ENCODE data around the gene XPO4. TPM values are rescaled to one million over a fixed set of nuclear protein-coding genes. Genes with fewer than 3 reads are reported as not detected.
"Not testable (repeated sequence)": the region's sequence is repeated elsewhere in the genome, so short reads cannot be mapped to it uniquely, and the experiment has no call there.

Gene XPO4
- total RNA-seq (2021; ENCODE audit: unreplicated experiment) (16.2 TPM), Bru-seq, nascent RNA (percentile 83 among the genes with signal in this experiment), BruChase-seq, experiment 1, labeled RNA remaining after a 2-hour chase (percentile 78 among the genes with signal in this experiment), BruChase-seq, experiment 2, labeled RNA remaining after a 6-hour chase (percentile 80 among the genes with signal in this experiment)
- polyA plus RNA-seq (2012; ENCODE audit: insufficient read length), result 3.3 TPM
- long read RNA-seq, full-length matches to known transcripts, result 9 of 19 reads
- long read RNA-seq, partial matches to known transcripts, result 2 of 19 reads
- long read RNA-seq, other reads (novel, unspliced or antisense), result 8 of 19 reads

DNA sequence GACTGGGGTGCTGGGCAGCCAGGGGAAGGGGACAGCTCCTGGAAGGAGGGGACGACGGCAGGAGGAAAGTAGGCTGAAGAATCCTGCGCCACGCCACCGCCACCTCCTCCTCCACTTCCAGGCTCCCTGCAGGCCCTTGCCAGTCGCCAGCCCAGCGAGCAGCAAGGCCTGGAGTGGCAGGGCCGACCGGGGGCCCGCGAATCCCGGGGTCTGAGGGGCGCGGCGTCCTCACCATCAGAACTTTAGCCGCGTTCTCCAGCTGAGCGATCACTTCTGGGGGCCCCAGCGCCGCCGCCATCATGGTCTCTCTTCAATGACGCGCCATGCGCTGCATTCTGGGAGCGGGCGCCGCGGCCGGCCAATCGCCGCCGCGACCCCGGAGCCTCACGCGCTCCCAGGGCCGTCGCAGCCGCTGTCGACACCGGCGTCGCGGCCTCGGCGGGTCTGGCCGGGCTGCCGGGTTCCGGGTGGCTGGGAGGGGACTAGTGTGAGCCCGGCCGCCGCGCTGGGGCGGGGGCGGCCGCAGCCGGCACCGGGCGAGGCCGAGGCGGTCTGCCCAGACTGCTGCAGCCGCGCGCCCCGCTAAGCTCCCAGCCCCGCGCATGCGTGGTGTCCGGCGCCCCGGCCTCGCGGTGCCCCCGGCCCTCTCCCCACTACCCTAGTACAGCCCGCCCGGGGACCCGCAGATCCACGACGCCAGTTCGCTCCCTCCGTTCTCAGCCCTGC lies at the start of gene XPO4:
Gene XPO4, minus strand, starts transcription at position 309 of the 726 bp plus-strand sequence. Its CDS starts 8 bp downstream, at position 301.
- H3K4me1 ChIP-seq (ENCODE audit: control insufficient read depth, insufficient read depth, low read length), result peaks cover 9% of the 10 kb centered on the region; the same call in 1 of the 2 replicates
- peak within 1 kb of the TSS; percentile 82 to 93 for H3K4me3 ChIP-seq (ENCODE audit: low read depth in 2 of 2, low read length in 2 of 2)
- TF ChIP-seq SIN3A (IDR thresholded peaks at IDR 0.05; ENCODE audit: borderline replicate concordance, insufficient read depth, low read depth, low read length), result no peak; the same call in 1 of the 2 replicates
- TF ChIP-seq POLR2AphosphoS5 (IDR thresholded peaks at IDR 0.05; ENCODE audit: low read depth, low read length), result peak; percentile 75
- BruUV-seq (replicated peaks), result no TSS peak
- DNase-seq (ENCODE audit: low read depth, low spot score) (no peak), ATAC-seq (peak; percentile 97)
- no peaks in the 10 kb centered on the region for H3K27me3 ChIP-seq (ENCODE audit: control insufficient read depth, insufficient read depth, low read length)
- H3K9me3 ChIP-seq (ENCODE audit: control insufficient read depth, insufficient read depth, low read depth, low read length), result no peaks in the 10 kb centered on the region
- ChIA-PET POLR2A (interaction anchor here (0.6 kb wide), 1 partner anchor 155 kb away, joined by 6 read pairs; no protein-coding TSS in a partner anchor), CTCF (no interaction called here)
- in situ Hi-C loops (cut with HindIII; ENCODE audit: low pct_unique_long_range_greater_than_20kb, low sequenced_read_pairs) (no loop called here), intact Hi-C loops (cut with micrococcal nuclease; ENCODE audit: unreplicated experiment) (no loop called here)
- peak within 1 kb of the TSS; percentile 83 for H3K27ac ChIP-seq (ENCODE audit: low read length)
- peaks cover 2% of the 10 kb centered on the region; the same call in 1 of the 2 replicates for H3K36me3 ChIP-seq (ENCODE audit: control insufficient read depth, insufficient read depth, low read length)

DNA sequence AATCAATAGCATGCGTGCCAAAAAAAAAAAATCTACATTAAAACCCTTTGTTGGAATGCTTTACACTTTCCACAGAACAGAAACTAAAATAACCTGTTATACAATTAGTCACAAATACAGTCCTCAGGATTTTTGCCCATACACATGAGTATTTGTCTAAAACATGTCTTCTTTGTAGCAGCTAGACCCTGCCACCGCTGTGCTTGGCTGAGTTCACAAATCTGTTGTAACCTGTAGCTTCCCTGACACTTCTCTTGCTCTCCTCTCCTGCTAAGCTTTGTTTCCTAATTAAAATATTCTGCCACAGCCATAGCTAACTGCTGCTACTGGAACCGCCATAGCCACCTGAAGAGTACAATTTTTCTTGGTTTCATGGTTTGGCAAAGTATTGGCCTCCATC lies 45.5 kb upstream of the XPO4 start:
- H3K36me3 ChIP-seq (ENCODE audit: control insufficient read depth, insufficient read depth, low read length); H3K27ac ChIP-seq (ENCODE audit: low read length); DNase-seq (ENCODE audit: low read depth, low spot score); BruUV-seq (replicated peaks); CTCF ChIA-PET; H3K4me1 ChIP-seq (ENCODE audit: control insufficient read depth, insufficient read depth, low read length); in situ Hi-C loops (cut with HindIII; ENCODE audit: low pct_unique_long_range_greater_than_20kb, low sequenced_read_pairs); H3K4me3 ChIP-seq (ENCODE audit: low read depth in 2 of 2, low read length in 2 of 2); H3K9me3 ChIP-seq (ENCODE audit: control insufficient read depth, insufficient read depth, low read depth, low read length); ATAC-seq; intact Hi-C loops (cut with micrococcal nuclease; ENCODE audit: unreplicated experiment); H3K27me3 ChIP-seq (ENCODE audit: control insufficient read depth, insufficient read depth, low read length): not testable (repeated sequence)
- POLR2A ChIA-PET, result interaction anchor here (0.6 kb wide), 1 partner anchor 52 kb away, joined by 6 read pairs; no protein-coding TSS in a partner anchor

DNA sequence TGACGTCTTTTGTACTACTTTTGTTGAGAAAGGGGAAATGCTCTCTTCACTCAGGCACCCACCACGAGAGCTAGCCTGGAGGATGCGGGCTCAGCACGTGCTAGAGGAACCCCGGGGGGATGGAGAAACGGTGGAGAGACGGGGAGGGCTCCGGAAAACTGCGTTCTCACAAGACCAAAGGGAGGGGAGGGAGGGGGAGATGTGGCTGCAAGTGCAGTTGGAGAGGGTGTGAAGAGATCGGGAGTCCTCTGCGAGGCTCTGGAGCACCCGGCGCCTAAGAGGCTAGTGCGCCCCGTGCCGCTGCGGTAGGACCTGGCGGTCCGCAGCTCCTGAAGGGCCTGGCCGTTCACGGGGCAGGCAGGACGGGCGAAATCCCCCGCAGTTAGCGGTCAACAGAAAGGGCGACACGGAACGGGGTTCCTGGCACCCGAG lies 43.4 kb upstream of the XPO4 start:
- POLR2A ChIA-PET, result no interaction called here

More for the DNA sequence above, 43.4 kb upstream of the XPO4 start:
- no peaks in the 10 kb centered on the region for H3K27me3 ChIP-seq (ENCODE audit: control insufficient read depth, insufficient read depth, low read length)
- ATAC-seq, result no peak
- H3K4me1 ChIP-seq (ENCODE audit: control insufficient read depth, insufficient read depth, low read length), result no peaks in the 10 kb centered on the region
- no peak for DNase-seq (ENCODE audit: low read depth, low spot score)
- intact Hi-C loops (cut with micrococcal nuclease; ENCODE audit: unreplicated experiment) (no loop called here), in situ Hi-C loops (cut with HindIII; ENCODE audit: low pct_unique_long_range_greater_than_20kb, low sequenced_read_pairs) (no loop called here)
- no peak overlapping the region for H3K27ac ChIP-seq (ENCODE audit: low read length)
- CTCF ChIA-PET, result no interaction called here
- H3K36me3 ChIP-seq (ENCODE audit: control insufficient read depth, insufficient read depth, low read length), result no peaks in the 10 kb centered on the region
- no peak overlapping the region for H3K4me3 ChIP-seq (ENCODE audit: low read depth in 2 of 2, low read length in 2 of 2)
- TF ChIP-seq, protein P1, sequence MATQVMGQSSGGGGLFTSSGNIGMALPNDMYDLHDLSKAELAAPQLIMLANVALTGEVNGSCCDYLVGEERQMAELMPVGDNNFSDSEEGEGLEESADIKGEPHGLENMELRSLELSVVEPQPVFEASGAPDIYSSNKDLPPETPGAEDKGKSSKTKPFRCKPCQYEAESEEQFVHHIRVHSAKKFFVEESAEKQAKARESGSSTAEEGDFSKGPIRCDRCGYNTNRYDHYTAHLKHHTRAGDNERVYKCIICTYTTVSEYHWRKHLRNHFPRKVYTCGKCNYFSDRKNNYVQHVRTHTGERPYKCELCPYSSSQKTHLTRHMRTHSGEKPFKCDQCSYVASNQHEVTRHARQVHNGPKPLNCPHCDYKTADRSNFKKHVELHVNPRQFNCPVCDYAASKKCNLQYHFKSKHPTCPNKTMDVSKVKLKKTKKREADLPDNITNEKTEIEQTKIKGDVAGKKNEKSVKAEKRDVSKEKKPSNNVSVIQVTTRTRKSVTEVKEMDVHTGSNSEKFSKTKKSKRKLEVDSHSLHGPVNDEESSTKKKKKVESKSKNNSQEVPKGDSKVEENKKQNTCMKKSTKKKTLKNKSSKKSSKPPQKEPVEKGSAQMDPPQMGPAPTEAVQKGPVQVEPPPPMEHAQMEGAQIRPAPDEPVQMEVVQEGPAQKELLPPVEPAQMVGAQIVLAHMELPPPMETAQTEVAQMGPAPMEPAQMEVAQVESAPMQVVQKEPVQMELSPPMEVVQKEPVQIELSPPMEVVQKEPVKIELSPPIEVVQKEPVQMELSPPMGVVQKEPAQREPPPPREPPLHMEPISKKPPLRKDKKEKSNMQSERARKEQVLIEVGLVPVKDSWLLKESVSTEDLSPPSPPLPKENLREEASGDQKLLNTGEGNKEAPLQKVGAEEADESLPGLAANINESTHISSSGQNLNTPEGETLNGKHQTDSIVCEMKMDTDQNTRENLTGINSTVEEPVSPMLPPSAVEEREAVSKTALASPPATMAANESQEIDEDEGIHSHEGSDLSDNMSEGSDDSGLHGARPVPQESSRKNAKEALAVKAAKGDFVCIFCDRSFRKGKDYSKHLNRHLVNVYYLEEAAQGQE (IDR thresholded peaks at IDR 0.05; ENCODE audit: insufficient read depth in 1 of 2, low read depth in 2 of 2, low read length in 1 of 2), result no peak
- TF ChIP-seq POLR2AphosphoS5 (IDR thresholded peaks at IDR 0.05; ENCODE audit: low read depth, low read length), result no peak
- no peak for TF ChIP-seq TCF7L2 (IDR thresholded peaks at IDR 0.05; ENCODE audit: low read depth, low read length)
- TF ChIP-seq, protein P2, sequence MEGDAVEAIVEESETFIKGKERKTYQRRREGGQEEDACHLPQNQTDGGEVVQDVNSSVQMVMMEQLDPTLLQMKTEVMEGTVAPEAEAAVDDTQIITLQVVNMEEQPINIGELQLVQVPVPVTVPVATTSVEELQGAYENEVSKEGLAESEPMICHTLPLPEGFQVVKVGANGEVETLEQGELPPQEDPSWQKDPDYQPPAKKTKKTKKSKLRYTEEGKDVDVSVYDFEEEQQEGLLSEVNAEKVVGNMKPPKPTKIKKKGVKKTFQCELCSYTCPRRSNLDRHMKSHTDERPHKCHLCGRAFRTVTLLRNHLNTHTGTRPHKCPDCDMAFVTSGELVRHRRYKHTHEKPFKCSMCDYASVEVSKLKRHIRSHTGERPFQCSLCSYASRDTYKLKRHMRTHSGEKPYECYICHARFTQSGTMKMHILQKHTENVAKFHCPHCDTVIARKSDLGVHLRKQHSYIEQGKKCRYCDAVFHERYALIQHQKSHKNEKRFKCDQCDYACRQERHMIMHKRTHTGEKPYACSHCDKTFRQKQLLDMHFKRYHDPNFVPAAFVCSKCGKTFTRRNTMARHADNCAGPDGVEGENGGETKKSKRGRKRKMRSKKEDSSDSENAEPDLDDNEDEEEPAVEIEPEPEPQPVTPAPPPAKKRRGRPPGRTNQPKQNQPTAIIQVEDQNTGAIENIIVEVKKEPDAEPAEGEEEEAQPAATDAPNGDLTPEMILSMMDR (IDR thresholded peaks at IDR 0.05), result no peak
- no peak for TF ChIP-seq SIN3A (IDR thresholded peaks at IDR 0.05; ENCODE audit: borderline replicate concordance, insufficient read depth, low read depth, low read length)
- no peaks in the 10 kb centered on the region for H3K9me3 ChIP-seq (ENCODE audit: control insufficient read depth, insufficient read depth, low read depth, low read length)
- no TSS peak for BruUV-seq (replicated peaks)

Data from Panc1 (cell line).